MCF 10A (cell line): Measurements from ENCODE around the gene ZNF208. TPM values are rescaled to one million over a fixed set of nuclear protein-coding genes. Genes with fewer than 3 reads are reported as not detected.
"Not testable (repeated sequence)": the region's sequence is repeated elsewhere in the genome, so short reads cannot be mapped to it uniquely, and the experiment has no call there.

ENCODE experiments used
- BruUV-seq: library from RNA; stranded (reverse); fragments of 400-500 nt; replicated peaks from 2 replicates; lab custom pipeline; 2021; lab: Mats Ljungman, UMichigan
- CTCF ChIA-PET: fragments of 300-600 bp; sonication (Branson Sonifier 250); formaldehyde crosslinking; extraction: SDS; loops from one replicate; lab custom pipeline; 2021; ENCODE audit warnings: antibody characterized with exemption, inconsistent platforms; lab: Yijun Ruan, JAX
- POLR2A ChIA-PET: fragments of 300-600, 350-650 bp; sonication (Branson Sonifier 250); formaldehyde crosslinking; extraction: SDS; loops from one replicate; lab custom pipeline; 2020; ENCODE audit warnings: antibody characterized with exemption, inconsistent platforms; lab: Yijun Ruan, JAX
- DNase-seq: peaks from one replicate; pipeline ENCODE4 v3.0.0-alpha.2; 2018; ENCODE audit not compliant: unreplicated experiment
- H3K27ac Mint-ChIP-seq: one replicate; pipeline ENCODE4 v1.8.0; 2022; ENCODE audit warnings: mild to moderate bottlenecking, low read depth, mixed read lengths; ENCODE audit not compliant: unreplicated experiment
- H3K27me3 Mint-ChIP-seq: one replicate; pipeline ENCODE4 v1.8.0; 2022; ENCODE audit warnings: mixed read lengths; ENCODE audit not compliant: insufficient read depth, unreplicated experiment
- H3K36me3 Mint-ChIP-seq: one replicate; pipeline ENCODE4 v1.8.0; 2022; ENCODE audit warnings: mild to moderate bottlenecking, moderate library complexity, mixed read lengths; ENCODE audit not compliant: insufficient read depth, unreplicated experiment
- H3K4me1 Mint-ChIP-seq: one replicate; pipeline ENCODE4 v1.8.0; 2022; ENCODE audit warnings: mixed read lengths; ENCODE audit not compliant: insufficient read depth, unreplicated experiment
- H3K4me3 Mint-ChIP-seq: one replicate; pipeline ENCODE4 v1.8.0; 2022; ENCODE audit warnings: mild to moderate bottlenecking, moderate library complexity, mixed read lengths; ENCODE audit not compliant: unreplicated experiment
- H3K9me3 Mint-ChIP-seq: one replicate; pipeline ENCODE4 v1.8.0; 2022; ENCODE audit warnings: mixed read lengths; ENCODE audit not compliant: unreplicated experiment
- CTCF ChIP-seq: fragments of 200-600 bp; IDR thresholded peaks from one replicate; pipeline ENCODE4 v1.8.0; 2022; ENCODE audit warnings: antibody characterized with exemption, mild to moderate bottlenecking; ENCODE audit not compliant: unreplicated experiment
- intact Hi-C: fragments of 100-400 bp; cut with micrococcal nuclease; formaldehyde crosslinking; loops from 2 replicates; pipeline ENCODE4 v1.14.1; 2022
- total RNA-seq: library from RNA; stranded (reverse); gene quantifications from 2 replicates; pipeline ENCODE4 v1.2.3, GENCODE V29; 2022

Gene ZNF208
- total RNA-seq, 1 experiment from 2014 or later = not detected

DNA sequence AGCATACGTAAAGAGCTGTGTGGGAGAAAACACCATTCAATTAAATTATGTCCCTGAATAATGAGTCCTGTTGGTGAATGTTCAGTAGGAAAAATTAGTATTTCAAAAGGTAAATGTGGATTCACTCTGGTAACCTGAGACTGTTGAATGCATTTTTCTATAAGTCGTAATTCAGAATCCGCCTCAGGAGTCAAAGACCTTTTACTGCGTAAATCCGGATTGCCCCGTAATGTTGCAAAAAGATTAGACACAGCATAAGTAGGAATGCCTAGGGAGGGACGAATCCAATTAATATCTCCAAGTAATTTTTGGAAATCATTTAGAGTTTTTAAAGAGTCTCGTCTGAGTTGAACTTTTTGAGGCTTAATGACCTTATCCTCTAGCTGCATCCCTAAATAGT lies 126.0 kb downstream of the ZNF208 start:
- POLR2A ChIA-PET, H3K36me3 Mint-ChIP-seq, BruUV-seq, H3K4me3 Mint-ChIP-seq, CTCF ChIA-PET, H3K27ac Mint-ChIP-seq, H3K4me1 Mint-ChIP-seq, intact Hi-C loops, DNase-seq, H3K27me3 Mint-ChIP-seq: not testable (repeated sequence)
- H3K9me3 Mint-ChIP-seq = peaks cover 27% of the 10 kb centered on the region

- peaks cover 28% of the 10 kb centered on the region for H3K9me3 Mint-ChIP-seq
- CTCF ChIA-PET = no interaction called here
- DNase-seq = no peak
Measured at GRCh38 chr19:21883516-21883915, 127.2 kb downstream of the ZNF208 start.

More at GRCh38 chr19:21883516-21883915, 127.2 kb downstream of the ZNF208 start:
- intact Hi-C loops = no loop called here
- Mint-ChIP-seq H3K36me3 (no peaks in the 10 kb centered on the region), H3K27me3 (no peaks in the 10 kb centered on the region), H3K27ac (no peak overlapping the region), H3K4me3 (no peak overlapping the region), H3K4me1 (no peaks in the 10 kb centered on the region)
- BruUV-seq = no TSS peak
- POLR2A ChIA-PET = no interaction called here
- no peak for TF ChIP-seq CTCF

Other genes with a start within 250 kb of the ZNF208 start
- gene ZNF100, start 243.4 kb downstream of the ZNF208 start, total RNA-seq = 9.3 and 9.9 TPM in 2 replicates
- gene ZNF43, start 174.8 kb downstream of the ZNF208 start, total RNA-seq = 0.09 and 0.32 TPM in 2 replicates
- not detected in 2 replicates for gene ZNF257, start 41.5 kb upstream of the ZNF208 start, total RNA-seq
- gene ZNF676, start 186.0 kb upstream of the ZNF208 start, total RNA-seq = not detected in 2 replicates